ENCODE measurements around the gene MYLK. TPM values are rescaled to one million over a fixed set of nuclear protein-coding genes. Genes with fewer than 3 reads are reported as not detected.

Gene MYLK
- total and polyA plus RNA-seq, 9 of the 15 experiments (the other 6 are each of a cell fraction or from before 2014, with no cell fraction given), result 0.11 to 0.53 (median 0.18) TPM; not detected in 2

DNA sequence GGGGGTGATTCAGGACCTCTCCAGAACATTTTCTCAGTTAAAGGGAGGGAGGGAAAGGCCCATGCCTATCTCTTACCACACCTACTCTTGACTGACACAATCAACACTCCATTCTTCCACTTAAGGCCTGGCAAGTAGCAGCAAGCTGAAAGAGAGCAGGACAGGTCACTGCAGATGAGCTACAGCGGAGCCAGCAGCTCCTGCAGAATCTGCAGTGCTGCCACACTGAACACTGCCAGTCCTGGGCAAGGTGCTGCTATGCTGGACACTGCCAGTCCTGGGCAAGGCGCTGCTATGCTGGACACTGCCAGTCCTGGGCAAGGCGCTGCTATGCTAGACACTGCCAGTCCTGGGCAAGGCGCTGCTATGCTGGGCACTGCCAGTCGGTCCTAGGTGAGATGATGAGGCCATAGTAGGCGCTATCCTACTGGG is 143.7 kb downstream of the MYLK start:
- TF ChIP-seq, protein P1, sequence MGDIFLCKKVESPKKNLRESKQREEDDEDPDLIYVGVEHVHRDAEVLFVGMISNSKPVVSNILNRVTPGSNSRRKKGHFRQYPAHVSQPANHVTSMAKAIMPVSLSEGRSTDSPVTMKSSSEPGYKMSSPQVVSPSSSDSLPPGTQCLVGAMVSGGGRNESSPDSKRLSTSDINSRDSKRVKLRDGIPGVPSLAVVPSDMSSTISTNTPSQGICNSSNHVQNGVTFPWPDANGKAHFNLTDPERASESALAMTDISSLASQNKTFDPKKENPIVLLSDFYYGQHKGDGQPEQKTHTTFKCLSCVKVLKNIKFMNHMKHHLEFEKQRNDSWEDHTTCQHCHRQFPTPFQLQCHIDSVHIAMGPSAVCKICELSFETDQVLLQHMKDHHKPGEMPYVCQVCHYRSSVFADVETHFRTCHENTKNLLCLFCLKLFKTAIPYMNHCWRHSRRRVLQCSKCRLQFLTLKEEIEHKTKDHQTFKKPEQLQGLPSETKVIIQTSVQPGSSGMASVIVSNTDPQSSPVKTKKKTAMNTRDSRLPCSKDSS (IDR thresholded peaks at IDR 0.05; ENCODE audit: low read depth, partially characterized antibody), result no peak
- TF ChIP-seq, protein P2, sequence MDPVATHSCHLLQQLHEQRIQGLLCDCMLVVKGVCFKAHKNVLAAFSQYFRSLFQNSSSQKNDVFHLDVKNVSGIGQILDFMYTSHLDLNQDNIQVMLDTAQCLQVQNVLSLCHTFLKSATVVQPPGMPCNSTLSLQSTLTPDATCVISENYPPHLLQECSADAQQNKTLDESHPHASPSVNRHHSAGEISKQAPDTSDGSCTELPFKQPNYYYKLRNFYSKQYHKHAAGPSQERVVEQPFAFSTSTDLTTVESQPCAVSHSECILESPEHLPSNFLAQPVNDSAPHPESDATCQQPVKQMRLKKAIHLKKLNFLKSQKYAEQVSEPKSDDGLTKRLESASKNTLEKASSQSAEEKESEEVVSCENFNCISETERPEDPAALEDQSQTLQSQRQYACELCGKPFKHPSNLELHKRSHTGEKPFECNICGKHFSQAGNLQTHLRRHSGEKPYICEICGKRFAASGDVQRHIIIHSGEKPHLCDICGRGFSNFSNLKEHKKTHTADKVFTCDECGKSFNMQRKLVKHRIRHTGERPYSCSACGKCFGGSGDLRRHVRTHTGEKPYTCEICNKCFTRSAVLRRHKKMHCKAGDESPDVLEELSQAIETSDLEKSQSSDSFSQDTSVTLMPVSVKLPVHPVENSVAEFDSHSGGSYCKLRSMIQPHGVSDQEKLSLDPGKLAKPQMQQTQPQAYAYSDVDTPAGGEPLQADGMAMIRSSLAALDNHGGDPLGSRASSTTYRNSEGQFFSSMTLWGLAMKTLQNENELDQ (CRISPR knock-in tag; IDR thresholded peaks at IDR 0.05; ENCODE audit: borderline replicate concordance), result no peak
- no peak for TF ChIP-seq ZNF3 (CRISPR knock-in tag; IDR thresholded peaks at IDR 0.05)
- TF ChIP-seq TAF7 (tag; IDR thresholded peaks at IDR 0.05), result no peak
- TF ChIP-seq SP1 (CRISPR knock-in tag; IDR thresholded peaks at IDR 0.05), result no peak
- TF ChIP-seq RFX1 (IDR thresholded peaks at IDR 0.05), result no peak
- TF ChIP-seq PHTF2 (CRISPR knock-in tag; IDR thresholded peaks at IDR 0.05), result no peak
- TF ChIP-seq RBM34 (IDR thresholded peaks at IDR 0.05; ENCODE audit: borderline replicate concordance, insufficient read depth, low read length), result no peak
- no peaks in the 10 kb centered on the region for H3K4me1 ChIP-seq (replicated peaks in 1 of 2; ENCODE audit: control insufficient read depth in 2 of 2, insufficient read depth in 2 of 2, low read length in 2 of 2)
- no TSS peak for BruUV-seq (replicated peaks)
- no peak overlapping the region for H3K4me3 ChIP-seq
- intact Hi-C loops (cut with micrococcal nuclease), result no loop called here
- no peak for DNase-seq (ENCODE audit: extremely low read depth in 1 of 4, low spot score in 3 of 4)
- no peak overlapping the region for H3K9ac ChIP-seq (ENCODE audit: insufficient read depth in 1 of 2, low read depth in 2 of 2, low read length in 2 of 2)
- no peaks in the 10 kb centered on the region for H3K79me2 ChIP-seq (ENCODE audit: control insufficient read depth, insufficient read depth, low read length)
- H3K27ac ChIP-seq (ENCODE audit: extremely low read depth, low read depth, low read length), result no peak overlapping the region
- 2% methylated on average over 6 of the region's 6 CpGs for WGBS (ENCODE audit: insufficient coverage, low coverage, missing lambda C conversion rate)
- no peaks in the 10 kb centered on the region for H4K20me1 ChIP-seq (replicated peaks; ENCODE audit: control insufficient read depth, insufficient read depth, low read length)
- no peak for FAIRE-seq
- H3K36me3 ChIP-seq (ENCODE audit: control insufficient read depth, insufficient read depth, low read length), result no peaks in the 10 kb centered on the region
- CTCF ChIA-PET (ENCODE audit: low intra/inter-chr PET ratio), result no interaction called here
- peaks cover under 1 to 16% of the 10 kb centered on the region in 2 experiments; a peak in 3 of 5 replicates for H3K27me3 ChIP-seq (ENCODE audit: control insufficient read depth in 2 of 2, insufficient read depth in 2 of 2, low read length in 2 of 2)
- POLR2A ChIA-PET, result no interaction called here
- H2AFZ ChIP-seq (ENCODE audit: low read depth, low read length), result no peak overlapping the region
- no peaks in the 10 kb centered on the region for H3K9me3 ChIP-seq (replicated peaks; ENCODE audit: control insufficient read depth, insufficient read depth, low read depth, low read length)
- in situ Hi-C loops (cut with MboI), result no loop called here
- H3K4me2 ChIP-seq (ENCODE audit: insufficient read depth, low read length), result no peak overlapping the region
- ATAC-seq, result no peak
- no peaks in the 10 kb centered on the region for H3K9me1 ChIP-seq (ENCODE audit: control insufficient read depth, insufficient read depth, low read length)

Measured in K562 (cell line).